ENCODE measurements around the gene ARL15. TPM values are rescaled to one million over a fixed set of nuclear protein-coding genes. Genes with fewer than 3 reads are reported as not detected.

ARL15 gene
- total and polyA plus RNA-seq, 2 donors (not counting 3 experiments of a cell fraction or from before 2014, with no cell fraction given), result 11.9 to 24.4 TPM

DNA sequence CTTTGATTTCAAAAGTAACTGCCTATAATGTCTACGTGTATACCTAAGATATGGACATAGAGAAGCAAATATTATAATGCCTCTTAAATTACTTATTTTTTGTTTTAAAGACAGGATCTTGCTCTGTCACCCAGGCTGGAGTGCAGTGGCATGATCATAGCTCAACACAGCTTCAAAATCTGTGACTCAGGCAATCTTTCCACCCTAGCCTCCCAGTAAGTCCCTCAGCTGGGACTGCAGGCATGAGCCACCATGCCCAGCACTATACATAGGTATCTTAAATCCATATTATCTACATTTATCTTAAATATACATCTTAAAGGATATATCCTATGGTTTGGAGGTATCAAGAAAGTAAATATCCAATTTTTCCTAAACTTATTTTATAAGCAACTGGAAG, 261.2 kb downstream of the ARL15 start:
- Histone ChIP-seq H3K4me3 (replicated peaks in 1 of 3; ENCODE audit: insufficient read depth in 1 of 3, low read depth in 1 of 3, low read length in 3 of 3) (no peak overlapping the region), H3K9me3 (replicated peaks; ENCODE audit: control insufficient read depth, insufficient read depth, low read length) (no peaks in the 10 kb centered on the region), H4K20me1 (replicated peaks; ENCODE audit: control insufficient read depth, extremely low read depth, insufficient read depth, low read length) (no peaks in the 10 kb centered on the region), H3K9ac (replicated peaks; ENCODE audit: extremely low read depth, insufficient read depth, low read length) (no peak overlapping the region), H3K27ac (ENCODE audit: insufficient read depth, low read depth, low read length) (no peak overlapping the region), H2AFZ (ENCODE audit: low read depth, low read length) (no peak overlapping the region), H3K36me3 (ENCODE audit: control insufficient read depth in 2 of 2, extremely low read depth in 1 of 2, insufficient read depth in 2 of 2, low read length in 2 of 2) (no peaks in the 10 kb centered on the region), H3K4me2 (ENCODE audit: insufficient read depth, low read length) (no peak overlapping the region), H3K9me1 (replicated peaks; ENCODE audit: control insufficient read depth, extremely low read depth, insufficient read depth, low read length) (no peaks in the 10 kb centered on the region), H3K4me1 (ENCODE audit: control insufficient read depth, extremely low read depth, insufficient read depth, low read length) (no peaks in the 10 kb centered on the region), H3K27me3 (ENCODE audit: control insufficient read depth in 2 of 2, insufficient read depth in 2 of 2, low read length in 2 of 2) (no peaks in the 10 kb centered on the region), H3K79me2 (ENCODE audit: control insufficient read depth, insufficient read depth, low read length) (no peaks in the 10 kb centered on the region)
- ChIA-PET POLR2A (no interaction called here), CTCF (no interaction called here)
- FAIRE-seq (no peak), DNase-seq (ENCODE audit: low read depth, low spot score) (no peak)
- TF ChIP-seq GATA2 (IDR thresholded peaks at IDR 0.05; ENCODE audit: insufficient read depth, insufficient read length, low read depth, low read length) (no peak), MAX (IDR thresholded peaks at IDR 0.05; ENCODE audit: insufficient read depth, insufficient read length) (no peak), CTCF (IDR thresholded peaks at IDR 0.05; ENCODE audit: extremely low read depth in 1 of 2, insufficient read depth in 1 of 2, low read depth in 1 of 2, low read length in 2 of 2) (no peak), EZH2 (IDR thresholded peaks at IDR 0.05; ENCODE audit: borderline replicate concordance, low read depth, low read length, severe bottlenecking) (no peak), JUN (IDR thresholded peaks at IDR 0.05; ENCODE audit: borderline replicate concordance, insufficient read depth, insufficient read length, low read depth) (no peak), POLR2AphosphoS5 (IDR thresholded peaks at IDR 0.05; ENCODE audit: insufficient read depth, low read depth, low read length) (no peak), POLR2A (IDR thresholded peaks at IDR 0.05; ENCODE audit: low read depth, low read length) (no peak), FOS (IDR thresholded peaks at IDR 0.05; ENCODE audit: borderline replicate concordance, insufficient read depth, low read length) (no peak)
- intact Hi-C loops (cut with micrococcal nuclease), result no loop called here
- dilution Hi-C loops (cut with MboI; ENCODE audit: extremely low pct_ligation_motif_present, low sequenced_read_pairs), result no loop called here
- no TSS peak for BruUV-seq (replicated peaks)

Measured in endothelial cell of umbilical vein (primary cell).